MCF 10A (cell line): Measurements from ENCODE around the gene CISD1. TPM values are rescaled to one million over a fixed set of nuclear protein-coding genes. Genes with fewer than 3 reads are reported as not detected.
A peak's percentile ranks its signal among the peaks of the same experiment; 100 is the strongest.

ENCODE experiments used
- BruUV-seq: library from RNA; stranded (reverse); fragments of 400-500 nt; replicated peaks from 2 replicates; lab custom pipeline; 2021; lab: Mats Ljungman, UMichigan
- CTCF ChIA-PET: fragments of 300-600 bp; sonication (Branson Sonifier 250); formaldehyde crosslinking; extraction: SDS; loops from one replicate; lab custom pipeline; 2021; ENCODE audit warnings: antibody characterized with exemption, inconsistent platforms; lab: Yijun Ruan, JAX
- POLR2A ChIA-PET: fragments of 300-600, 350-650 bp; sonication (Branson Sonifier 250); formaldehyde crosslinking; extraction: SDS; loops from one replicate; lab custom pipeline; 2020; ENCODE audit warnings: antibody characterized with exemption, inconsistent platforms; lab: Yijun Ruan, JAX
- DNase-seq: peaks from one replicate; pipeline ENCODE4 v3.0.0-alpha.2; 2018; ENCODE audit not compliant: unreplicated experiment
- H3K27ac Mint-ChIP-seq: one replicate; pipeline ENCODE4 v1.8.0; 2022; ENCODE audit warnings: mild to moderate bottlenecking, low read depth, mixed read lengths; ENCODE audit not compliant: unreplicated experiment
- H3K27me3 Mint-ChIP-seq: one replicate; pipeline ENCODE4 v1.8.0; 2022; ENCODE audit warnings: mixed read lengths; ENCODE audit not compliant: insufficient read depth, unreplicated experiment
- H3K36me3 Mint-ChIP-seq: one replicate; pipeline ENCODE4 v1.8.0; 2022; ENCODE audit warnings: mild to moderate bottlenecking, moderate library complexity, mixed read lengths; ENCODE audit not compliant: insufficient read depth, unreplicated experiment
- H3K4me1 Mint-ChIP-seq: one replicate; pipeline ENCODE4 v1.8.0; 2022; ENCODE audit warnings: mixed read lengths; ENCODE audit not compliant: insufficient read depth, unreplicated experiment
- H3K4me3 Mint-ChIP-seq: one replicate; pipeline ENCODE4 v1.8.0; 2022; ENCODE audit warnings: mild to moderate bottlenecking, moderate library complexity, mixed read lengths; ENCODE audit not compliant: unreplicated experiment
- H3K9me3 Mint-ChIP-seq: one replicate; pipeline ENCODE4 v1.8.0; 2022; ENCODE audit warnings: mixed read lengths; ENCODE audit not compliant: unreplicated experiment
- intact Hi-C: fragments of 100-400 bp; cut with micrococcal nuclease; formaldehyde crosslinking; loops from 2 replicates; pipeline ENCODE4 v1.14.1; 2022
- total RNA-seq: library from RNA; stranded (reverse); gene quantifications from 2 replicates; pipeline ENCODE4 v1.2.3, GENCODE V29; 2022
- TF ChIP-seq, protein P1 (sequence below): fragments of 200-600 bp; IDR thresholded peaks from one replicate; pipeline ENCODE4 v1.8.0; 2022; ENCODE audit warnings: antibody characterized with exemption, mild to moderate bottlenecking; ENCODE audit not compliant: unreplicated experiment

CISD1 gene
- total RNA-seq, 1 experiment from 2014 or later: 58.0 TPM

DNA sequence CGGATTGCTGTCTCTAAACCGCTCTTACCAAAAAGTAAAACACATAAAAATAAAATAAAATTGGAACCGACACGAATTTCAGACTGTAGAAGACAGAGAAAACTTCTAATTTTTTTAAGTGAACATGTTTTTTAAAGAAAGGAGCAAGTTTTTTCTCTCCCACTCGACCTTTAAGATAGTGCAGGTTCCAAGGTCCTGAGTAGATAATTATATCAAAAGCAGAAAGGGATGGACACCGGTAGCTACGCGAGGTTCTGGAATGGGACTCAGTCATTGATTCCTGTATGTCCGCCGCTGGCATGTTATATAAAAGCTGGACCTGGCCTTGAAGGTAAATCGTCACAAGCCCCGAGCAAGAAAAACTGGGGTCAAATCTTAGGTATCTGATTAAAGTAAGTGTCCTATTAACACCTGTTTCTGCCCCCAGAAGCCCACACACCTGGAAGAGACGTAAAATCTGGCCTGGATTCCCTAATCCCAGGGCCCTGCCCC is 462 bp upstream of the CISD1 start:
- intact Hi-C loops: no loop called here
- ChIA-PET CTCF (interaction anchor here (1.1 to 2.2 kb wide), 5 partner anchors 12 to 91 kb away, joined by 3 to 16 read pairs (median 4); no protein-coding TSS in a partner anchor), POLR2A (interaction anchor here (0.7 to 4.8 kb wide), 26 partner anchors 10 to 1636 kb away, joined by 3 to 45 read pairs (median 4); partner anchors contain the start of genes TFAM and UBE2D1)
- Mint-ChIP-seq H3K27me3 (no peaks in the 10 kb centered on the region), H3K36me3 (peaks cover 23% of the 10 kb centered on the region), H3K27ac (peak overlapping the region; percentile 96), H3K9me3 (no peaks in the 10 kb centered on the region), H3K4me3 (peak overlapping the region; percentile 98), H3K4me1 (peaks cover 5% of the 10 kb centered on the region)
- DNase-seq: no peak
- BruUV-seq: no TSS peak
- TF ChIP-seq, protein P1, sequence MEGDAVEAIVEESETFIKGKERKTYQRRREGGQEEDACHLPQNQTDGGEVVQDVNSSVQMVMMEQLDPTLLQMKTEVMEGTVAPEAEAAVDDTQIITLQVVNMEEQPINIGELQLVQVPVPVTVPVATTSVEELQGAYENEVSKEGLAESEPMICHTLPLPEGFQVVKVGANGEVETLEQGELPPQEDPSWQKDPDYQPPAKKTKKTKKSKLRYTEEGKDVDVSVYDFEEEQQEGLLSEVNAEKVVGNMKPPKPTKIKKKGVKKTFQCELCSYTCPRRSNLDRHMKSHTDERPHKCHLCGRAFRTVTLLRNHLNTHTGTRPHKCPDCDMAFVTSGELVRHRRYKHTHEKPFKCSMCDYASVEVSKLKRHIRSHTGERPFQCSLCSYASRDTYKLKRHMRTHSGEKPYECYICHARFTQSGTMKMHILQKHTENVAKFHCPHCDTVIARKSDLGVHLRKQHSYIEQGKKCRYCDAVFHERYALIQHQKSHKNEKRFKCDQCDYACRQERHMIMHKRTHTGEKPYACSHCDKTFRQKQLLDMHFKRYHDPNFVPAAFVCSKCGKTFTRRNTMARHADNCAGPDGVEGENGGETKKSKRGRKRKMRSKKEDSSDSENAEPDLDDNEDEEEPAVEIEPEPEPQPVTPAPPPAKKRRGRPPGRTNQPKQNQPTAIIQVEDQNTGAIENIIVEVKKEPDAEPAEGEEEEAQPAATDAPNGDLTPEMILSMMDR: no peak

DNA sequence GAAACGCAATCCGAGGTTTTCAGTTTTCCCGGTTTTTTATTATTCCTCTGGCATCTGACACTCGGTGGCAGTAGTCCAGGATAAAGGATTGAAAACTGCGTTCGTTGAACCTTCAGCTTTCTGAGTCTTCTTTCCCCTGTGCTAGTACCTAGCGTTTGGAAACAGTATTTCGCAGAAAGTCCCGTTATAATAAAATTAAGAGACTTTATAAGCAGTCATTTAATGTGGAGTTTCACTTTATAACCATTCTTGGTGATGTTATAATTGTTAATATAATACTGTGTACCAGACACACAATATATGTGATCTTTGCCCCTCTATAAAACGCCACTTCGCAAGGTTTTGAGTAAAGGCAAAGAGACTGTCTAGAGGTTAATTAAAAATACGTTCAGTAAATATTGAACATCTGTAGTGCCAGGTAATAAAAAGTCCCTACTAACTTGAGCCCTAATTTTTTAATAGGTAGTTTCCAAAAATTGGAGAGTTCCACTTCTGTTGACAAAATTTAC is 874 bp downstream of the CISD1 start:
- ChIA-PET CTCF (interaction anchor here (0.6 to 1.2 kb wide), 3 partner anchors 10 to 675 kb away, joined by 3 read pairs; no protein-coding TSS in a partner anchor), POLR2A (interaction anchor here (0.6 to 4.8 kb wide), 21 partner anchors 8 to 1638 kb away, joined by 3 to 45 read pairs (median 4); partner anchors contain the start of genes TFAM and UBE2D1)
- Mint-ChIP-seq H3K27ac (peak overlapping the region; percentile 96), H3K4me1 (peaks cover 16% of the 10 kb centered on the region), H3K36me3 (peaks cover 20% of the 10 kb centered on the region), H3K9me3 (no peaks in the 10 kb centered on the region), H3K27me3 (no peaks in the 10 kb centered on the region), H3K4me3 (peak overlapping the region; percentile 98)
- intact Hi-C loops: no loop called here
- DNase-seq: no peak
- TF ChIP-seq, protein P1: no peak
- BruUV-seq: TSS peak; percentile 55

DNA sequence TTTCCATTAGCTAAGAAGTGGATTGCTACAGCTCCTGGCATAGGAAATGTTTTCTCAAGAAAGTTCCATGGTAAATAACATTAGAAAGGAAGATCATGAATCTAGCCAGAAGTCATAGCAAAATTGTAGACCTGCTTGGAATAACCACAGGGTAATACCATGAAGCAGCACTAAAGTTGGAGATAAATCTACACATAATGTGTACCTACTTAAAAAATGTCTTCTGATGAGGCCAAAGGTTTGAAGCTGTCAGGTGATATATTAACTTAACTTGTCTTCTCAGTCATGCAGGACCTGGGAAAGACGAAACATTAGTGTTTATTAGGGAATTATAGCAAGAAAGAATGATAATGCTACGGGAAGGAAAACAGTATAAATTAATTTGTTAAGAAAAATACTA is 6.3 kb downstream of the CISD1 start:
- CTCF ChIA-PET: interaction anchor here (0.6 to 4.6 kb wide), 4 partner anchors 16 to 112 kb away, joined by 3 to 33 read pairs (median 3); no protein-coding TSS in a partner anchor
- no peak overlapping the region for H3K27ac Mint-ChIP-seq

DNA sequence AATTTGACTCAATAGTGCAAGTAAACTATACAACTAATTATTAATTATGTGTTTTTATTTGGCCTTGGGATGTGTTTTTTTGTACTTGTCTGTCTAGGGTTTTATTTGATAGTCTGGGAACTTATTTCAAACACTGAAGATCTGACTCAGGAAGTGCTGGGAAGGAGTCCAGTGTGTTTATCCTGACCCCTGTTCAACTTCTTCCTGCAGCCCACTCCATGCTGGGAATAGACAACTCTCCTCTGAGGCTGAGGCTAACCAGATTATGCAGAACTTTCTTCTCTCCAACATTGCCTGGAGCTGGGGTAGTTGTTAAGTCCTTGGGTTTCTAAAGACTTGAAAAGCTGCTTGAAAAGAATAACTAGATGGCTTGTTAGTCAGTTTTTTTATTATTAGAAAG is 6.9 kb downstream of the CISD1 start:
- no TSS peak for BruUV-seq
- intact Hi-C loops: no loop called here

More for the DNA sequence above, 6.3 kb downstream of the CISD1 start:
- H3K4me3 Mint-ChIP-seq: no peak overlapping the region
- intact Hi-C loops: no loop called here
- POLR2A ChIA-PET: interaction anchor here (0.7 to 2.0 kb wide), 5 partner anchors 8 to 98 kb away, joined by 3 to 7 read pairs (median 4); no protein-coding TSS in a partner anchor
- peaks cover 31% of the 10 kb centered on the region for H3K4me1 Mint-ChIP-seq
- H3K36me3 Mint-ChIP-seq: peaks cover 26% of the 10 kb centered on the region
- DNase-seq: no peak
- no TSS peak for BruUV-seq
- H3K9me3 Mint-ChIP-seq: no peaks in the 10 kb centered on the region
- H3K27me3 Mint-ChIP-seq: no peaks in the 10 kb centered on the region
- TF ChIP-seq, protein P1: no peak

More for the DNA sequence above, 6.9 kb downstream of the CISD1 start:
- CTCF ChIA-PET: interaction anchor here (0.5 to 4.6 kb wide), 5 partner anchors 14 to 103 kb away, joined by 3 to 33 read pairs (median 8); no protein-coding TSS in a partner anchor
- TF ChIP-seq, protein P1: no peak
- H3K27ac Mint-ChIP-seq: no peak overlapping the region
- H3K9me3 Mint-ChIP-seq: no peaks in the 10 kb centered on the region
- no peak overlapping the region for H3K4me3 Mint-ChIP-seq
- H3K27me3 Mint-ChIP-seq: no peaks in the 10 kb centered on the region
- POLR2A ChIA-PET: interaction anchor here (0.7 to 2.0 kb wide), 6 partner anchors 9 to 39 kb away, joined by 3 to 7 read pairs (median 4); no protein-coding TSS in a partner anchor
- peaks cover 36% of the 10 kb centered on the region for H3K4me1 Mint-ChIP-seq
- DNase-seq: no peak
- peaks cover 26% of the 10 kb centered on the region for H3K36me3 Mint-ChIP-seq
